Endometrium (tissue), 2 donors: ENCODE results near the gene WDR55.
"Not testable (repeated sequence)": the region's sequence is repeated elsewhere in the genome, so short reads cannot be mapped to it uniquely, and the experiment has no call there.

Source experiments
- FAIRE-seq: peaks from 2 replicates; lab custom pipeline; 2012; peaks lifted over from hg19 to GRCh38; lab: Jason Lieb, UNC
- donor health status: control.
- donor health status: control.

Gene WDR55

DNA sequence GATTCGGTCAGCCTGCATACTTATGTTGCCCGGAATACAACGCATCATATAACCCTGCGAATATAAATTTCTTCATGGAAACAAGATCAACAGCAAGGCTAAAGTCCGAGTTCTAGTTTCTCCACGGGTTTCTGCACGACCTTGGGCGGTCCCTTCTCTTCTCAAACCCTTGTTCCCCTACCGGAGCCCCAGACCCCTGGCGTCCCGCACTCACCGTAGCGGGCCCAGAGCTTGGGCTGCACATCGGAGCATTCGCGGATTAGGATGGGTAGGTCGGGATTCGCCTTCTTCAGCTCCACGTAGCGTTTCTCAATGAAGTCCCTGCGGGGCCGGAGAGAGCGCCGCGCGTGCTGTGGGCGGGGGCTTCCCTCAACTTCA lies 17.7 kb upstream of the WDR55 start:
- FAIRE-seq: no peak

DNA sequence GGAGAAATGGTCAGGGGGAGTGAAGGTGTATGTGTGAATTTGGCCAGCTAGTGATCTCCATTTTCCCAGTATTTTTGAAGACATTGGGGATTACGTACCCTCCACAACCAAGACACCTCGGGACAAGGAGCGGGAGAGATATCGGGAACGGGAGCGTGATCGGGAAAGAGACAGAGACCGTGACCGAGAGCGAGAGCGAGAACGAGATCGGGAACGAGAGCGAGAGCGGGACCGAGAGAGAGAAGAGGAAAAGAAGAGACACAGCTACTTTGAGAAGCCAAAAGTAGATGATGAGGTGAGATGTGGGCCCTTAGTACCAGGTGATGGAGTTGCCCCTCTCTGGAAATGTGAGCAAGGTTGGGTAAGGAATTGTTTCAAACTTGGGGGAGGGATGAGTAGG lies 5.8 kb upstream of the WDR55 start:
- no peak for FAIRE-seq

- FAIRE-seq: not testable (repeated sequence)
These were observed 4.3 kb upstream of the WDR55 start for GRCh38 chr5:140660371-140660770.

- FAIRE-seq: no peak
These were observed 710 bp upstream of the WDR55 start for GRCh38 chr5:140664030-140664358.

GRCh38 chr5:140671035-140671434 lies 6.3 kb downstream of the WDR55 start:
- not testable (repeated sequence) for FAIRE-seq

- FAIRE-seq: no peak
These were observed 6.9 kb downstream of the WDR55 start for GRCh38 chr5:140671472-140672125.

GRCh38 chr5:140672455-140673186 lies 7.9 kb downstream of the WDR55 start:
- no peak for FAIRE-seq

- no peak for FAIRE-seq
These were observed 8.7 kb downstream of the WDR55 start, which contains the start of gene DND1 for GRCh38 chr5:140673187-140673976. Gene DND1, minus strand, starts transcription at chr5:140673576. Its CDS starts 34 bp downstream, at chr5:140673542.

DNA sequence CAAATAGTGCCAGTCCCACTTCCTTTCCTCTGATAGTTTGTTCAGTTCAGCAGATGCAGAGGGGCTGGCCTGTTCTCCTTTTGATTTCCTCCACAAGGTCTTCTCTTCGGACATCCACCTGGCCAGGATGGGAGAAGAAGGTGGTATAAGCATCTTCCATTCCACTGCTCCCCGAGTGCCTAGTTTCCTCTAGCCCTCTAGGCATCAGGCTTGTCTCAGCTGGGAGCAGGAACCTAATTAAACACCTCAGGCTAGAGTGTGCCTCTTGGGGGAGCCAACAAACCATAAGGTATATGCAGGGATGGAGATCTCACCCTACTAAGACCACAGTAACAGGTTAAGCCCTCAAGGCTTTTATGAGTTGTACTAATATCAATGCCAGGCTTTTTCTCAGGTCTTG lies 9.5 kb downstream of the WDR55 start:
- FAIRE-seq: no peak

DNA sequence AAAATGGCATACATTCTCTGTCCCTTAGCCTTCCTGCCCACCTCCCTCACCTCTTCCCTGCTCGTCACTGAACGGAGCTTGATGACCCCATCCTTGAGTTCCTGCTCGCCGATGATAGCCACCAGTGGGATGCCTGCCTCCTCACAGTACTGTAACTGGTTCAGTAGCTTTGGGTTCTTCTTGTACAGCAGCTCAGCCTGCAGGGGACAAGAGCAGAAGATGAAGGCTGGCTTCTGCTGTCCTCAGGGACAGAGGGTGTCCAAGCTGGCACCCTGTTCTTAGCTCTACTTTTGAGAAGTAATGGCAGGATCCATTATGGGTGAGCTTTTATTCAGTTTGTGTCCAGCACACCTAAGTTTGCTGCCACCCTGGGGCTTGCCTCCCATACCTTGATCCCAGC lies 9.9 kb downstream of the WDR55 start:
- FAIRE-seq: no peak

GRCh38 chr5:140677947-140678346 lies 13.2 kb downstream of the WDR55 start:
- FAIRE-seq: no peak

DNA sequence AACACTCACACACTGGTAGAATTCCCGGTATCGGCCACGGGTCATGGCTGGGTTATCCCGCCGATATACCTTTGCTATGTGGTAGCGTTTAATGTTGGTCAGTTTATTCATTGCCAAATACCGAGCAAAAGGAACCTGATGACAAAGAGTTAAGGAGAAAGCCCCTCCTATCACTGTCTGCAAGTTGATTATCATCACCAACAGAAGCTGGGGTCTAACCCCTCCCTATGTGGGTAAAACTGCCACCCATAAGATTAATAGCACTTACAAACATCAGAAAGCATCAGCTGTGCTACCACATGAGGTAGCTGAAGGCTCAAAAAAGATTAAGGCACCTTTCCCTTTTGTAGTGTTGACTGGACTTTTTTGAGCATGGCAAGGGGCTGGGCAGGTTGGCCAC lies 14.3 kb downstream of the WDR55 start:
- FAIRE-seq: no peak

DNA sequence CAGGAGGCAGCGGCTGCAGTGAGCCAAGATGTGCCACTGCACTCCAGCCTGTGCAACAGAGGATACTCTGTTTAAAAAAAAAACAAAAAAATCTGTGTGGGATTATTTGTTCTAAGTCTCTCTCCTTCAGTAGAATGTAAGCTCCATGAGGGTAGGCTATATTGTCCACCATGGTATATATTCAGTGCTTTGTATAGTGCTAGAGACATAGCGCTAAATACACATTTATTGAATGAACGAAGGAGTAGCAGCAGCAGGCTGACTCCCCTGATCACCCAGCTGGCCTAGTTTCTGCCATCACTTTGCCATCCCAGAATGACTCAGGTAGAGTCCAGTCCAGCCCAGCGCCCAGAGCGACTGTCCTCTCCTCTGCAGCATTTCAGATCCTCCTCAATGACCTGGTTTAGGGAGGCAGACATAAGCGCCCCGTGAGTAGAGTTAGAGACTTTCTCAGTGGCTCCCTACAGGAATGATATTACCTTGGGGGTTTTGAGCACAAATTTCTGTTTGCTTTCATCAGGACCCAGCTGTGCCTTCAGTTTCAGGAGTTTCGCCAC lies 25.8 kb downstream of the WDR55 start:
- no peak for FAIRE-seq

- FAIRE-seq: peak; percentile 88
These were observed 26.5 kb downstream of the WDR55 start, which contains the start of the genes HARS1 and HARS2 for GRCh38 chr5:140690941-140691924. Gene HARS1, minus strand, starts transcription at chr5:140691370. Its CDS starts 66 bp downstream, at chr5:140691304. Gene HARS2, plus strand, starts transcription at chr5:140691455. Its CDS starts 194 bp downstream, at chr5:140691649.

- FAIRE-seq: no peak
These were observed 29.6 kb downstream of the WDR55 start for GRCh38 chr5:140694276-140694675.

DNA sequence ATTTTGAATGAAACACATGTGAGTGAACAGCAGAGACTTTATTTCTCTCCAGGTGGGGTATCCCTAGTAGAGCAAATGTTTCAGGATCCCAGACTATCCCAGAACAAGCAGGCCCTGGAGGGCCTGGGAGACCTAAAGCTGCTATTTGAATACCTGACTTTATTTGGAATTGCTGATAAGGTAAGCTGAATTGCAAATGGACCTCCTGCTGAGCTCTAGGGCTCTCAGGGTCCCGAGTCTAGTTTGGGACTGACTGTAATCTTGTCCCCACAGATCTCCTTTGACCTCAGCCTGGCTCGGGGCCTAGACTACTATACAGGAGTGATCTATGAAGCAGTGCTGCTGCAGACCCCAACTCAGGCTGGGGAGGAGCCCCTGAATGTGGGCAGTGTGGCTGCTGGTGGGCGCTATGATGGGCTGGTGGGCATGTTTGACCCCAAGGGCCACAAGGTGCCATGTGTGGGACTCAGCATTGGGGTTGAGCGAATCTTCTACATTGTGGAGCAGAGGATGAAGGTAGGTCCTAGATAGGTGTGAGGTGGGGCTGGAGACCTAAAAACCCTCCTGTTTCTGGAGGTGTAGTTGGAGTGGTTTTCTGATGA lies 32.3 kb downstream of the WDR55 start:
- no peak for FAIRE-seq

DNA sequence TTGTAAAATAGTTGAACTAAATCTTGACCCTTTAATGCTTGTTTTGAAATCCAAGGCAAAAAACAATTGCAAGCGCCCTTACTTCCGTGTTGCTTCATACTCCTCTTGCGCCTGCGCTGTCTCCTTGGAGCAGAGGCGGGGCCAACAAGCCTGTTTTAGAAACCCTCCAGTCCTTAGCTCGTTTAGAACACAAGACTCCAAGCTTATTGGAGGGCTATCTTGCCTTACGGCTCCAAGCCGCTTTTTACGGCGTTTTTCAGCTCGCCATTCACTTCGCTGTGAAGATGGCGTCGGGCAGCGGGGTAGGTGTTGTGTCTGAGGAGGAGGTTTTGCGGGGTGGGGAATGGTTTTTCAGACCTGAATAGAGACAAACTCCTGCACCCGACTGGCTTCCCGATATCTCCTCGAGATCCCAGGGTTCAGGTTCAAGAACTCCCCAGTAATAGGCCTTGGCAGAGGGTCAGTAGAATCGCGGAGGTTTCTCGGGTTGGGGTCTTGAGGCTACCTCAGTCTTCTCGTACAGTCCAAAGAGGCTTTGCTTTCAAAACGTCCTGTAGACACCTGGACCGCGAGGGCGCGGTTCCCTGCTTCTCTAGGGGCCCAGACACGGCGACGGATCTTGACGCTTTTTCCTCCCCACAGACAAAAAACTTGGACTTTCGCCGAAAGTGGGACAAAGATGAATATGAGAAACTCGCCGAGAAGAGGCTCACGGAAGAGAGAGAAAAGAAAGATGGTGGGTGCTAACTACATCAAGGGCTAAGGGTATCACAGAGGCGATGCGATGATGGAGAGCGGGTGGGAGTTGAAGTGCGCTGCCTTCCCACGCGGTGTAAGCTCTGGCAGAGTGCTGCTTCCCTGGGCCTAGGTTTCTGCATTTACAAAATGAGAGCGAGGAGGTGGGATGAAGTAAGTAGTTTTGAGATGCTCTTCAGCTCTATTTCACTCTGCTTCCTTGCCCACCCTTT lies 35.8 kb downstream of the WDR55 start, which contains the start of gene ZMAT2:
ZMAT2 (plus strand) TSS at position 271 of the 968 bp plus-strand sequence; CDS start at position 285, 14 bp downstream.
- peak; percentile 99 for FAIRE-seq

DNA sequence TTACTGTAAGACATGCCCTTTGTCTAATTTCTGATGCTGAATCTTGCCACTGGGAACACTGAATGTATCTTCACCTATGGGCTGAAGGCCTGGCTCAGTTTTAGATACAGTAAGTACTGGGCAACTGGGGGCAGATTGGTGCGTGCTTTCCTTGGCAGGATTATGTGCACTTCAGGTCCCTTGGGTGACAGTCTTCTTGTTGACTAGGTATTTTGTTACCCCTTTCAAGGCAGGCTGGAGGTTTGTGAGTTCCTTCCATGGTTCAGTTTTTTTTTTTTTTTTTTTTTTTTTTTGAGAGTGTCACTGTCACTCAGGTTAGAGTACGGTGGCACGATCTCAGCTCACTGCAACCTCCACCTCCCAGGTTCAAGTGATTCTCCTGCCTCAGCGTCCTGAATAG lies 43.1 kb downstream of the WDR55 start:
- no peak for FAIRE-seq

DNA sequence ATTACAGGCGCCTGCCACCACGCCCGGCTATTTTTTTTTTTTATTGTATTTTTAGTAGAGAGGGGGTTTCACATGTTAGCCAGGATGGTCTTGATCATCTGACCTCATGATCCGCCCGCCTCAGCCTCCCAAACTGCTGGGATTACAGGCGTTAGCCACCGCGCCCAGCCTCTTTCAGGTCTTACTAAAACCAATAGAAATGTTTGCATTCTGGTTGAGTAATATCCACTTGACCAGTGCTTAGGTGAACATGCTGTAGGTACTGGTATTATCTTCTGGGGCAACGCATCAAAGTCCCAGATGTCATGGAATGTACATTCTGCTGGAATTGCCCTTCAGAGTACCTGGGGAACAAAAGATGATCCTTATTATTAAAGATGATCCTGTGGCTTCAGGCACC lies 44.1 kb downstream of the WDR55 start:
- not testable (repeated sequence) for FAIRE-seq
